ENCODE results near the gene SMC1A. TPM values are rescaled to one million over a fixed set of nuclear protein-coding genes. Genes with fewer than 3 reads are reported as not detected.

The SMC1A gene
- total RNA-seq, 2 donors from 2014 or later, result 43.4 to 47.6 TPM

DNA sequence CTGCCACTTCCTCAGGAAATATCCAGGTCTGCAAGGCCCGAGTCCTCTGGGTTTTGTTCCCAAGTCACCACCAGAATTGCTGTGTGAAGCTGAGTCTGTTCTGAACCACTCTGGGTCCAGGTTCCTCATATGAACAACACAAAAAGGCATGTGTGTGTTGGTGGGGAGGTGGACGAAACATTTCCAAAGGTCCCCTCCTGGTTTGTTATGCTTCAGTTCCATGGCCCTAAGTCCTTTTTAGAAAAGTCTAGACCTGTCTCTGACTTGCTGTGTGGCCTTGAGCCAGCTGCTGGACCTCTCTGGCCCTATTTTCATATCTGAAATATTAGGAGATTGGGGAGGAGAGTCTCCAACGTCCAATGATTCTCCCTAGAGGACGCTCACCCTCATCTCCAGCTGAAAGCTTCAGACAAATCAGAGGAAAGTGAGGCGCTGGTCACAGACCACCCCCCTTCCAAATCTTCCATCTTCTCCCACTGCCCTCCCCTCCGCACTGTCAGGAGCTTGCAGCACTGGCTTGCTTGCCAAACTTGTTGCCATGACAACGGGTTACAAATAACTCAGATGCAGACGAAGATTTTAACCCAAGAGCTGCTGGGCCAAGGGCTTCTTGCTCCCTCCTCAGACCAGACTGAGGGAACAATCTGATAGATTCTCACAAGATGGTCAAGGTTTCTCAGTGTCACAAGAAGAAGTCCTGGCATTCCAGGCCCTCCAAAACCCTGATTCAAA, 64.5 kb downstream of the SMC1A start:
- Mint-ChIP-seq H3K27ac (no peak overlapping the region), H3K4me3 (no peak overlapping the region), H3K36me3 (ENCODE audit: low read depth) (no peaks in the 10 kb centered on the region), H3K4me1 (peaks cover 2% of the 10 kb centered on the region), H3K27me3 (no peaks in the 10 kb centered on the region)
- no peak for ATAC-seq
- no peaks in the 10 kb centered on the region for H3K9me3 ChIP-seq (ENCODE audit: control insufficient read depth, low read length, poor library complexity, severe bottlenecking)
- no peak for DNase-seq

DNA sequence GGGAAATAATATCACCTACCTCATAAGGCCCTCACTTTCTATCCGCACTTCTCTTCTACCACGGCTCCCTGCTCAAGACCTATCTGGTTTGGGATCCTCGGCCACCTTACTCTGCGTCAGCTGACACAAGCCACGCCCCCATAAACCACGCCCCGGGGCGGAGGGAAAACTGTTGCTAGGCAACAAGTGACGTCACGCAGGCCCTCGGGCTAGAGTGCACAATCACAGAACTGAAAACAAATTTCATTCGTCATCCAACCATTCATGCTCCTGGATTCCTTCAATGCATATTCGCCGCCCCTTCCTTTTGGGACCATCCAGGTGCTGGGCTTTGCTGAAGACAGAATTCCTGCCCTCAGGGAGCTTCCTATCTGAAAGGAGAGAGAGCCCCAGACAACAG, 66.3 kb downstream of the SMC1A start:
- no peak for DNase-seq

DNA sequence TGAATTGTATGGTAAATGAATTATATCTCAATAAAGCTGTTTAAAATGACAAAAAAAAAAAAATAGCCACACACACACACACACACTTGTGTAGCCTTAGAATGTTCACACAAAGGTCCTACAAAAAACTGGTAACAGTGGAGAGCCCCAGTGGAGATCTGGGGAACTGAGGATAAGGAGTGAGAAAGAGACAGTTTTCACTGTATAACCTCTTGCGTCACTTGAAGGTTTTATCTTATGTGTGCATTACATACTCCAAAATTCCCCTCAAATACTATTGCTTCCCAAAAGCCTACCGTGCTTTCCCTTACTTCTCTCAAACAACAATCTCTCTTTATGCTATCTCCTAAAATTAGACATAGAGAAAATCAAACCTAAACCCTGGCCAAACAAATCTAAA, 67.8 kb downstream of the SMC1A start:
- H3K4me1 Mint-ChIP-seq, result peaks cover 2% of the 10 kb centered on the region
- no peak overlapping the region for H3K27ac Mint-ChIP-seq
- DNase-seq (no peak), ATAC-seq (no peak)
- H3K4me3 Mint-ChIP-seq, result no peak overlapping the region
- no peaks in the 10 kb centered on the region for H3K9me3 ChIP-seq (ENCODE audit: control insufficient read depth, low read length, poor library complexity, severe bottlenecking)
- H3K27me3 Mint-ChIP-seq, result no peaks in the 10 kb centered on the region
- no peaks in the 10 kb centered on the region for H3K36me3 Mint-ChIP-seq (ENCODE audit: low read depth)

More for the DNA sequence above, 66.3 kb downstream of the SMC1A start:
- no peak for ATAC-seq
- H3K27me3 Mint-ChIP-seq, result no peaks in the 10 kb centered on the region
- no peaks in the 10 kb centered on the region for H3K36me3 Mint-ChIP-seq (ENCODE audit: low read depth)
- H3K27ac Mint-ChIP-seq, result no peak overlapping the region
- no peak overlapping the region for H3K4me3 Mint-ChIP-seq
- H3K4me1 Mint-ChIP-seq, result peaks cover 2% of the 10 kb centered on the region
- H3K9me3 ChIP-seq (ENCODE audit: control insufficient read depth, low read length, poor library complexity, severe bottlenecking), result no peaks in the 10 kb centered on the region

DNA sequence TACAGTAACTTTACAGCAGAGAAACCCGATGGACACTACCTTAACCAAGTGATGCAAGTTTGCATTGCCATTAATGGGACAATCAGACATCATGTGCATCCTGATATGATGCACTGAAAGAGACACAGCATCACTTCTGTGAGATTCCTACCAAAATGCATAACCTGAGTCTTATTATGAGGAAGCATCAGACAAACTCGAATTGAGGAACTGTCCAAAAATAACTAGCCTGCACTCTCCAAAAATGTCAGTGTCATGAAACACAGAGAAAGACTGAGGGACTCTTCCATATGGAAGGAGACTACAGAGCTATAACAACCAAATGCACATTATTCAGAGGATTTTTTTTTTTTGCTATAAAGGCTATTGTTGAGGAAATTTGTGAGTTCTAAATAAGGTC, 74.5 kb downstream of the SMC1A start:
- Mint-ChIP-seq H3K27ac (no peak overlapping the region), H3K4me1 (no peaks in the 10 kb centered on the region), H3K4me3 (no peak overlapping the region), H3K36me3 (ENCODE audit: low read depth) (no peaks in the 10 kb centered on the region), H3K27me3 (no peaks in the 10 kb centered on the region)
- DNase-seq (no peak), ATAC-seq (no peak)
- no peaks in the 10 kb centered on the region for H3K9me3 ChIP-seq (ENCODE audit: control insufficient read depth, low read length, poor library complexity, severe bottlenecking)

DNA sequence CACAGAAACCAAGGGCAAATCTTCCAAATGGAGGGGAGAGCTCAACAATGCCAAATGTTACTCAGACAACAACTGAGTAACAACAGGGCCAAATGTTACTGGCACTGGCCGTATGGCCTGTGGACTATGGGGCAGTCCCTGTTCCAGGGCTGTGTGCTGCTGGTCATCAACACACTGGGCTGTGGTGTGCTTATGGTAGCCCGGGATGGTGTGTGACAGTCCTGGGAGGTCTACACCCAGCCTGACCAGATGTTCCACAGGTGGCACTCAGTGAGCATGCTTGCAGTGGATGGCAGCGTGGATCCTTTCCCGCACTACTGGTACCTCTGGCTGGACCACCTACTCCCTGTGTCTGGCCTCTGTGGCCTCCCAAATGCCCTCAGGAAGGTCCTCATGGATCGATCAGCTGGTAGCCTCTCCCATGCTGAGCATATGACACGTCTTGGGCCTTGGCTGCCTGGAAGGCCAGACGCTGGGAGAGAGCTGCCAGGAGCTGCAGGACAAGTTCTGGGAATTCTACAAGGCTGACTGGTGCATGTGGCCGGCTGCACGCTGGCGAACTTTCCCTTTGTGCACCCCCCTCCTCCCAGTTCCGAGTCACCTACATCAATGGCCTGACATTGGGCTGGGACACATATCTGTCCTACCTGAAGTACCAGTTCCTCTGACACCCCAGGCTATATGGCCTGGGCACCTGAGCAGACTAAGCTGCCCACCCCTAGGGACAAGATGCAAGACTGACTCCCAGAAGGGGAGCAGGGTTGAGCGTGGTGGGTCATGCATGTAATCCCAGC, 81.4 kb downstream of the SMC1A start:
- H3K27ac Mint-ChIP-seq, result no peak overlapping the region
- H3K4me3 Mint-ChIP-seq, result no peak overlapping the region
- H3K4me1 Mint-ChIP-seq, result no peaks in the 10 kb centered on the region
- ATAC-seq, result no peak
- H3K9me3 ChIP-seq (ENCODE audit: control insufficient read depth, low read length, poor library complexity, severe bottlenecking), result no peaks in the 10 kb centered on the region
- DNase-seq, result no peak
- H3K36me3 Mint-ChIP-seq (ENCODE audit: low read depth), result no peaks in the 10 kb centered on the region
- H3K27me3 Mint-ChIP-seq, result no peaks in the 10 kb centered on the region

DNA sequence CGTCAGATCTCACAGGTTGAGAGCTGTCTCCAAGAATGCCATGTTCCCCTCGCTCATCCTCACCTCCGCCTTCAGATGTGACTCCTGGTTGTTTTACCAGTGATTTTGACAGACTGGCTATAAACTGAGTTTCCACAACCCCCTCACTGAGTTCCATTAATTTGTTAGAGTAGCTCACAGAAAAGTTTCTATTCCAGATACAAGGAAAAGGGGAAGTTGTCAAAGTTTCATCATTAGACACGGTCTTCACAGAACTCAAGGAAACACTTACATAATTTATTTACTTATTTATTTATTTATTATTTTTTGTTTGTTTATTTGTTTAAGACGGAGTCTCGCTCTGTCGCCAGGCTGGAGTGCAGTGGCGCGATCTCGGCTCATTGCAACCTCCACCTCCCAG, 85.4 kb downstream of the SMC1A start:
- DNase-seq, result no peak
- no peaks in the 10 kb centered on the region for H3K9me3 ChIP-seq (ENCODE audit: control insufficient read depth, low read length, poor library complexity, severe bottlenecking)
- Mint-ChIP-seq H3K27me3 (peaks cover 18% of the 10 kb centered on the region), H3K27ac (no peak overlapping the region), H3K4me3 (no peak overlapping the region), H3K36me3 (ENCODE audit: low read depth) (peaks cover 6% of the 10 kb centered on the region), H3K4me1 (no peaks in the 10 kb centered on the region)
- ATAC-seq, result no peak

DNA sequence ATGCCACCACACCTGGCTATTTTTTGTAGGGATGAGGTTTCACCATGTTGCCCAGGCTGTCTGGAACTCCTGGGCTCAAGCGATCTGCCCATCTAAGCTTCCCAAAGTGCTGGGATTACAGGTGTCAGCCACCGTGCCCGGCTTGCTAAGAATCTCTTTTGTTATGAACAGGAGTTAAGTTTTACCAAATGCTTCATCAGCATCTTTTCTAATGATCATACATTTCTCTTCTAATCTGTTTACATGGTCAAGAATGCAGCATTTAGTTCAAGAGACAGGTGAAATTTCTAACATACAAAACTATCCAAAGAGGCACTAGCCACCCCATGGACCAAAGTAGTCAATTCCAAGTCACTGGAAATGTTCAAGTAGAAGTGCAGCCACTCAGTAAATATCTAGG, 88.6 kb downstream of the SMC1A start:
- Mint-ChIP-seq H3K27ac (no peak overlapping the region), H3K4me1 (no peaks in the 10 kb centered on the region), H3K4me3 (no peak overlapping the region), H3K27me3 (peaks cover 18% of the 10 kb centered on the region), H3K36me3 (ENCODE audit: low read depth) (peaks cover 6% of the 10 kb centered on the region)
- ATAC-seq, result no peak
- no peaks in the 10 kb centered on the region for H3K9me3 ChIP-seq (ENCODE audit: control insufficient read depth, low read length, poor library complexity, severe bottlenecking)
- DNase-seq, result no peak

DNA sequence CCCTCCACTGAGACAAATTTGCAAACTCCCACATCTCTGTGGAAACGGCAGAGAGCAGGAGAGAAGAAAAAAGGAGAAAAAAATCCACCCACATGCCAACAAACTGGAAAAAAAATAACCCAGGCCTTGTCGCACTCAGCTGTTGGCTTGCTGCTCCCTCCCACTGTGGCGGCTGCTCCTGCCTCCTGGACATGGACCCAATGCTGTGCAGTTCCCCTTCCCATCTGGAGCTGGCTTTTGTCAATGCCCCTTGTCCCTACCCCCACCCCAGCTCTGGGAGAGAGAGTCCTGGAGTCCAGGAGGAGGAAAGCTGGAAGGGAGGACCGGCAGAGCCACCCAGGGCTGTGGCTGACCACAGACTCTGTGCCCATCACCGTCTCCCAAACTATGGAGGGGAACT, 90.2 kb downstream of the SMC1A start:
- H3K27ac Mint-ChIP-seq, result no peak overlapping the region
- no peaks in the 10 kb centered on the region for H3K4me1 Mint-ChIP-seq
- peaks cover 6% of the 10 kb centered on the region for H3K36me3 Mint-ChIP-seq (ENCODE audit: low read depth)
- peaks cover 18% of the 10 kb centered on the region for H3K27me3 Mint-ChIP-seq
- ATAC-seq (no peak), DNase-seq (no peak)
- no peaks in the 10 kb centered on the region for H3K9me3 ChIP-seq (ENCODE audit: control insufficient read depth, low read length, poor library complexity, severe bottlenecking)
- no peak overlapping the region for H3K4me3 Mint-ChIP-seq

DNA sequence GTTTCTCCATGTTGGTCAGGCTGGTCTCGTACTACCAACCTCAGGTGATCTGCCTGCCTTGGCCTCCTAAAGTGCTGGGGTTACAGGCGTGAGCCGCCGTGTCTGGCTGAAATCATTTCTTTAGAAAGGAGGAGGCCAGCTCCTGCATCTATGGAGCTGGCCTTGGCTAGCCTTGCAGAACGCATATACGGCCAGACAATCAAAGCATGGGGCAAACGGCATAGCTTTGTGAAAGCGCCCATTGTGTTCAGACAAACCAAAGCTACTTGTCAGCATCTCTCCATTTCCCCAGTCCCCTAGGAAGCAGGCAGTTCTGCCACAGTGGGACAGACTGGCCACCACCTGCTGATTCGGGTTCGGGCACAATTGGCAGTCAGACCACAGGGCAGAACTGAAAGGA, 92.1 kb downstream of the SMC1A start:
- H3K9me3 ChIP-seq (ENCODE audit: control insufficient read depth, low read length, poor library complexity, severe bottlenecking), result no peaks in the 10 kb centered on the region
- DNase-seq (no peak), ATAC-seq (no peak)
- Mint-ChIP-seq H3K27ac (no peak overlapping the region), H3K4me1 (peaks cover 3% of the 10 kb centered on the region), H3K36me3 (ENCODE audit: low read depth) (peaks cover 6% of the 10 kb centered on the region), H3K4me3 (no peak overlapping the region), H3K27me3 (peaks cover 26% of the 10 kb centered on the region)

DNA sequence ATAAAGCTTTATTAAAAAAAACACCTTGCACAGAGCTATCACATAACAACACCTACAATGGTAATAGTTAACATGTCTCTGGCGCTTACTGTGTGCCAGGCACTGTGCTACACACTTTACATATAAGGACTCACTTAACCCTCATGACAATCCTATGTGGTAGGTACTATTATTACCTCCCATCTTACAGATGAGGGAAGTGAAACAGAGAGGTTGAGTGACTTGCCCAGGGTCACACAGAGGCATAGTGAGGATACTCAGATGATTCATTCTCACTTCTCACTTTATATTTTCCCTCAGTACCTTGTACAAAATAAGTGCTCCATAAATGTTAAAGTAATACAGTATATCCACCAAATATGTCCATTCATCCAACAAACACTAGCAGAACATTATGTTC, 97.7 kb downstream of the SMC1A start:
- no peak for DNase-seq
- Mint-ChIP-seq H3K4me1 (peaks cover 13% of the 10 kb centered on the region), H3K36me3 (ENCODE audit: low read depth) (peaks cover 3% of the 10 kb centered on the region), H3K27ac (no peak overlapping the region), H3K27me3 (peaks cover 22% of the 10 kb centered on the region), H3K4me3 (no peak overlapping the region)
- H3K9me3 ChIP-seq (ENCODE audit: control insufficient read depth, low read length, poor library complexity, severe bottlenecking), result no peaks in the 10 kb centered on the region
- ATAC-seq, result no peak

Other genes starting within 250 kb of the SMC1A start
- 100 to 1,000 TPM; 208 to 211 TPM for gene KDM5C, start 197.4 kb downstream of the SMC1A start, total RNA-seq
- gene IQSEC2, start 141.1 kb downstream of the SMC1A start, total RNA-seq, result 1 to 10 TPM; 1.9 TPM
- gene RIBC1, start 219 bp upstream of the SMC1A start, total RNA-seq, result 1 to 10 TPM; 1.5 to 1.6 TPM
- gene HSD17B10, start 11.7 kb upstream of the SMC1A start, total RNA-seq, result 10 to 100 TPM; 41.0 to 43.4 TPM

Data from T-helper 17 cell (primary cell).